ENCODE data around the gene MSRB1.

The MSRB1 gene

DNA sequence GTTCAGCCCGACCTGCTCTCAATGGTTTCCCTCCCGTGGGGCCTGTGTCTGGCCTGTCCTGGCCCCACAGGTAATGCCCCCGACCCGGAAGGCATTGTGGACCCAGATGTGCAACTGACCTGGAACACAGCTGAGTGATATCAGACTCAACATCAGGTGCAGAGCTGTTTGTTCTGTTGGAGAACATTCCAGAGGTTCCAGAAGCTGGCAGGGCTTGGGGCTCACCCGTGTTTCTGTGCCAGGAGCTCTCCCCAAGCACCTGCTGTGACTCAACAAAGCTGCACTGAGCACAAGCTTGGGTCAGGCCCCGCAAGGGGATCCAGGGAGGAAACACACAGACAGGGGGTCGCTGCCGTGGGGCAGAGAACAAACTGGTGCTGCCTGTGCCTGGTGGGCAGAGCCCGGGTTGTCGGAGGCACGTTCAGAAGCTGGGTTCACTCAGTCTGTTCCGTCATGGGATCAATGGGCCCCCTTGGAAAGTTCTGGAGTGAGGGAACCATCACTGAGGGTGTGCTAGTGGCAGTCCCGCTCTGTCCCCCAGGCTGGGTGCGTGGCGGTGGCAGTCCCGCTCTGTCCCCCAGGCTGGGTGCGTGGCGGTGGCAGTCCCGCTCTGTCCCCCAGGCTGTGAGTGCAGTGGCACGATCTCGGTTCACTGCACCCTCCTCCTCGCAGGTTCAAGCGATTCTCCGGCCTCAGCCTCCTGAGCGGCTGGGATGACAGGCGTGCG, 46.9 kb downstream of the MSRB1 start:
- TF ChIP-seq, protein P1, sequence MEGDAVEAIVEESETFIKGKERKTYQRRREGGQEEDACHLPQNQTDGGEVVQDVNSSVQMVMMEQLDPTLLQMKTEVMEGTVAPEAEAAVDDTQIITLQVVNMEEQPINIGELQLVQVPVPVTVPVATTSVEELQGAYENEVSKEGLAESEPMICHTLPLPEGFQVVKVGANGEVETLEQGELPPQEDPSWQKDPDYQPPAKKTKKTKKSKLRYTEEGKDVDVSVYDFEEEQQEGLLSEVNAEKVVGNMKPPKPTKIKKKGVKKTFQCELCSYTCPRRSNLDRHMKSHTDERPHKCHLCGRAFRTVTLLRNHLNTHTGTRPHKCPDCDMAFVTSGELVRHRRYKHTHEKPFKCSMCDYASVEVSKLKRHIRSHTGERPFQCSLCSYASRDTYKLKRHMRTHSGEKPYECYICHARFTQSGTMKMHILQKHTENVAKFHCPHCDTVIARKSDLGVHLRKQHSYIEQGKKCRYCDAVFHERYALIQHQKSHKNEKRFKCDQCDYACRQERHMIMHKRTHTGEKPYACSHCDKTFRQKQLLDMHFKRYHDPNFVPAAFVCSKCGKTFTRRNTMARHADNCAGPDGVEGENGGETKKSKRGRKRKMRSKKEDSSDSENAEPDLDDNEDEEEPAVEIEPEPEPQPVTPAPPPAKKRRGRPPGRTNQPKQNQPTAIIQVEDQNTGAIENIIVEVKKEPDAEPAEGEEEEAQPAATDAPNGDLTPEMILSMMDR (IDR thresholded peaks at IDR 0.05; ENCODE audit: insufficient read depth, low read length), result no peak
- TF ChIP-seq POLR2AphosphoS5 (IDR thresholded peaks at IDR 0.05; ENCODE audit: low read depth) (no peak), SPI1 (IDR thresholded peaks at IDR 0.05; ENCODE audit: borderline replicate concordance, low read depth) (no peak), GABPA (IDR thresholded peaks at IDR 0.05; ENCODE audit: low read depth) (no peak)
- TF ChIP-seq, protein P2, sequence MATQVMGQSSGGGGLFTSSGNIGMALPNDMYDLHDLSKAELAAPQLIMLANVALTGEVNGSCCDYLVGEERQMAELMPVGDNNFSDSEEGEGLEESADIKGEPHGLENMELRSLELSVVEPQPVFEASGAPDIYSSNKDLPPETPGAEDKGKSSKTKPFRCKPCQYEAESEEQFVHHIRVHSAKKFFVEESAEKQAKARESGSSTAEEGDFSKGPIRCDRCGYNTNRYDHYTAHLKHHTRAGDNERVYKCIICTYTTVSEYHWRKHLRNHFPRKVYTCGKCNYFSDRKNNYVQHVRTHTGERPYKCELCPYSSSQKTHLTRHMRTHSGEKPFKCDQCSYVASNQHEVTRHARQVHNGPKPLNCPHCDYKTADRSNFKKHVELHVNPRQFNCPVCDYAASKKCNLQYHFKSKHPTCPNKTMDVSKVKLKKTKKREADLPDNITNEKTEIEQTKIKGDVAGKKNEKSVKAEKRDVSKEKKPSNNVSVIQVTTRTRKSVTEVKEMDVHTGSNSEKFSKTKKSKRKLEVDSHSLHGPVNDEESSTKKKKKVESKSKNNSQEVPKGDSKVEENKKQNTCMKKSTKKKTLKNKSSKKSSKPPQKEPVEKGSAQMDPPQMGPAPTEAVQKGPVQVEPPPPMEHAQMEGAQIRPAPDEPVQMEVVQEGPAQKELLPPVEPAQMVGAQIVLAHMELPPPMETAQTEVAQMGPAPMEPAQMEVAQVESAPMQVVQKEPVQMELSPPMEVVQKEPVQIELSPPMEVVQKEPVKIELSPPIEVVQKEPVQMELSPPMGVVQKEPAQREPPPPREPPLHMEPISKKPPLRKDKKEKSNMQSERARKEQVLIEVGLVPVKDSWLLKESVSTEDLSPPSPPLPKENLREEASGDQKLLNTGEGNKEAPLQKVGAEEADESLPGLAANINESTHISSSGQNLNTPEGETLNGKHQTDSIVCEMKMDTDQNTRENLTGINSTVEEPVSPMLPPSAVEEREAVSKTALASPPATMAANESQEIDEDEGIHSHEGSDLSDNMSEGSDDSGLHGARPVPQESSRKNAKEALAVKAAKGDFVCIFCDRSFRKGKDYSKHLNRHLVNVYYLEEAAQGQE (IDR thresholded peaks at IDR 0.05; ENCODE audit: insufficient replicate concordance, low read depth), result no peak
- peaks cover 2% of the 10 kb centered on the region for H3K27me3 ChIP-seq (ENCODE audit: insufficient read depth, poor library complexity, severe bottlenecking)
- DNase-seq (ENCODE audit: low read depth in 1 of 2, low spot score in 1 of 2), result no peak
- no peak overlapping the region for H3K4me3 ChIP-seq (replicated peaks; ENCODE audit: insufficient read depth, low read length)
- no peak overlapping the region for H3K27ac ChIP-seq (replicated peaks)

DNA sequence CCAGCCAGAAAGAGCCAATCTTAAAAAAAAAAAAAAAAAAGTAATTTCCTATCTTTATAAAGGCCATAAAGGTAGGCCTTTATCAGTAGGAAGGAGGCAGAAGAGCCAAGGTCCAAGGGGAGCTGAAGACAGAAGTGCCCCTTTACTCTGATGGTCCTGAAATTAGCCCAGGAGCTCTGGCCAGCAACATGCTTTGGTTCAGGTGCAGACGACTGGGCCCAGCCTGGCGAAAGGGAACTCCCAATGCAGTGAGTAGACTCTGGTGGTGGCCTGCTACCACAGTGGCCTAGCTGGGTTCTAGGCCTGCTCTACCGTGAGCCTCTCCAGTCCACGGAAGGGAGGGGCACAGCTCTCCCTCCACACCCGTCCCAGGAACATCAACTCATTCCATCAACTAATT, 47.9 kb downstream of the MSRB1 start:
- TF ChIP-seq POLR2AphosphoS5 (IDR thresholded peaks at IDR 0.05; ENCODE audit: low read depth) (no peak), GABPA (IDR thresholded peaks at IDR 0.05; ENCODE audit: low read depth) (no peak), SPI1 (IDR thresholded peaks at IDR 0.05; ENCODE audit: borderline replicate concordance, low read depth) (no peak)
- TF ChIP-seq, protein P1 (IDR thresholded peaks at IDR 0.05; ENCODE audit: insufficient read depth, low read length), result no peak
- TF ChIP-seq, protein P2 (IDR thresholded peaks at IDR 0.05; ENCODE audit: insufficient replicate concordance, low read depth), result no peak
- no peak for DNase-seq (ENCODE audit: low read depth in 1 of 2, low spot score in 1 of 2)
- Histone ChIP-seq H3K27me3 (ENCODE audit: insufficient read depth, poor library complexity, severe bottlenecking) (peaks cover 2% of the 10 kb centered on the region), H3K4me3 (replicated peaks; ENCODE audit: insufficient read depth, low read length) (no peak overlapping the region), H3K27ac (replicated peaks) (no peak overlapping the region)

DNA sequence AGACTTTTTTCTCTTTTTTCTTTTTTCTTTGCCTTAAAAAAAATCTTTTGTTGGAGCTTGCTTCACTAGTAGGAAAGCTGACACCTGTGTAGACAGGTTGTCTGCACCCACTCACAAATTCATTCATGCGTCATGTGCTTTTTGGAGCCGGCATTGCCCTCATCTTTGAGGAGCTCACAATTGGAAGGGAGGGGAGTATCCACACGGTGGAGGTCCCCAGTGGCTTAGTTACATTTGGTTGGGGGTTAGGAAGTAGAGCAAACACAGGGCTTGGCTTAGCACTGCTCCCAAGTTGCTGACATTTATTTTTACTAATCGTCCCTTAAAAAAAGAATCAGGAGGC, 52.3 kb downstream of the MSRB1 start:
- peaks cover 2% of the 10 kb centered on the region for H3K27me3 ChIP-seq (ENCODE audit: insufficient read depth, poor library complexity, severe bottlenecking)
- DNase-seq (ENCODE audit: low read depth in 1 of 2, low spot score in 1 of 2), result no peak

More for the DNA sequence above, 52.3 kb downstream of the MSRB1 start:
- Histone ChIP-seq H3K27ac (replicated peaks) (no peak overlapping the region), H3K4me3 (replicated peaks; ENCODE audit: insufficient read depth, low read length) (no peak overlapping the region)
- TF ChIP-seq, protein P2 (IDR thresholded peaks at IDR 0.05; ENCODE audit: insufficient replicate concordance, low read depth), result no peak
- TF ChIP-seq, protein P1 (IDR thresholded peaks at IDR 0.05; ENCODE audit: insufficient read depth, low read length), result no peak
- TF ChIP-seq SPI1 (IDR thresholded peaks at IDR 0.05; ENCODE audit: borderline replicate concordance, low read depth), result no peak

Measured in HL-60 (cell line).